Muscle of leg (tissue), 11 donors: ENCODE measurements around the gene EPC2. TPM values are rescaled to one million over a fixed set of nuclear protein-coding genes. Genes with fewer than 3 reads are reported as not detected.
"Not testable (repeated sequence)": the region's sequence is repeated elsewhere in the genome, so short reads cannot be mapped to it uniquely, and the experiment has no call there.

Experiments
- DNase-seq: peaks from one replicate; pipeline ENCODE4 v3.0.0; 2013
- H3K27ac ChIP-seq: one replicate; pipeline ENCODE4 v1.5.1; 2013; ENCODE audit warnings: mild to moderate bottlenecking, low read length, control low read depth
- H3K27me3 ChIP-seq: one replicate; pipeline ENCODE4 v1.6.1; 2013; ENCODE audit warnings: low read length; ENCODE audit not compliant: control insufficient read depth, insufficient read depth
- H3K36me3 ChIP-seq: one replicate; pipeline ENCODE4 v1.6.1; 2013; ENCODE audit warnings: low read length; ENCODE audit not compliant: control insufficient read depth, insufficient read depth
- H3K4me1 ChIP-seq: one replicate; pipeline ENCODE4 v1.6.1; 2013; ENCODE audit warnings: low read length; ENCODE audit not compliant: control insufficient read depth, insufficient read depth
- H3K4me3 ChIP-seq: one replicate; pipeline ENCODE4 v1.5.1; 2013; ENCODE audit warnings: low read length, control low read depth
- H3K9me3 ChIP-seq: replicated peaks from 2 replicates; pipeline ENCODE4 v1.6.1; 2013; ENCODE audit warnings: low read depth, low read length; ENCODE audit not compliant: control insufficient read depth
- WGBS: methylation state at CpG from one replicate; pipeline ENCODE4 v1.1.5; 2013; ENCODE audit warnings: missing lambda C conversion rate; ENCODE audit not compliant: insufficient coverage; 5-methylcytosine and 5-hydroxymethylcytosine counted together
- polyA plus RNA-seq, 8 donors: library from polyadenylated mRNA; unstranded; fragments of 120-200 nt; gene quantifications; one replicate each; pipeline versions ENCODE4 v1.2.1 to v1.2.3, GENCODE V29; 2013; ENCODE audit warnings: inconsistent platforms in 1 of 8, low replicate concordance in 1 of 8; ENCODE audit not compliant: insufficient read length in 8 of 8, insufficient read depth in 1 of 8
- total RNA-seq: library from RNA; stranded (reverse); fragments of 120-200 nt; gene quantifications from one replicate; pipeline ENCODE4 v1.2.4, GENCODE V29; 2013

Gene EPC2
- total and polyA plus RNA-seq, 9 donors: 18.9 to 30.0 (median 24.4) TPM

DNA sequence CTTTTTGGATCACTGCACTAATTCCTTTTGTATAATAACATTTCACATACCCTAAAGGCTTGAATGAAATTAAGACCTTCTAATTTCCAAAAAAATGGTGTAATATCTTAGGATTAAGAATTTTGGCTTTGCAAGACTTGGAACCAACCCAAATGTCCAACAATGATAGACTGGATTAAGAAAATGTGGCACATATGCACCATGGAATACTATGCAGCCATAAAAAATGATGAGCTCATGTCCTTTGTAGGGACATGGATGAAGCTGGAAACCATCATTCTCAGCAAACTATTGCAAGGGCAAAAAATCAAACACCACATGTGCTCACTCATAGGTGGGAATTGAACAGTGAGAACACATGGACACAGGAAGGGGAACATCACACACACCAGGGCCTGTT, 43.5 kb downstream of the EPC2 start:
- H3K27me3 ChIP-seq, H3K27ac ChIP-seq, H3K36me3 ChIP-seq, H3K4me3 ChIP-seq, H3K4me1 ChIP-seq, H3K9me3 ChIP-seq, DNase-seq: not testable (repeated sequence)

DNA sequence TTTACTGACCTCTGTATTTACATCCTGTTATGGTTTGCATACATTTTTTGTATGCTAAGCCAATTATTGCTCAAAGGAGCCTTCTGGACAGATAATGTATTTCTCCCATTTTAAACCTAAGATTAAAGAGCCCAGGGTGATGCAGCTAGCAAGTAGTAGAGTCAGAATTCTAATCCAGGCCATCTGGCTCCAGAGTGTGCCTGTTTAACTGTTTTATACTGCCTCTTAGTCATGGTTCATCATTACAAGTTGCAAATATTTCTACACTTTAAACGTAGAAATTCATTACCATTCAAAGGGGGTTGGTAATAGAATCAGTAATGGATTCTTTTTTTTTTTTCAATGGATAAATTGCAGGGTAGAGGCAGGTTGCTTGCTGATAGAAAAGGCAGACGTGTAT, 52.4 kb downstream of the EPC2 start:
- H3K4me3 ChIP-seq: no peak overlapping the region
- no peak overlapping the region for H3K27ac ChIP-seq
- H3K27me3 ChIP-seq: no peaks in the 10 kb centered on the region
- DNase-seq: no peak
- H3K36me3 ChIP-seq: peaks cover 5% of the 10 kb centered on the region
- peaks cover 10% of the 10 kb centered on the region for H3K9me3 ChIP-seq
- H3K4me1 ChIP-seq: no peaks in the 10 kb centered on the region
- WGBS: no CpG with 5 or more reads among the region's 2 CpGs

DNA sequence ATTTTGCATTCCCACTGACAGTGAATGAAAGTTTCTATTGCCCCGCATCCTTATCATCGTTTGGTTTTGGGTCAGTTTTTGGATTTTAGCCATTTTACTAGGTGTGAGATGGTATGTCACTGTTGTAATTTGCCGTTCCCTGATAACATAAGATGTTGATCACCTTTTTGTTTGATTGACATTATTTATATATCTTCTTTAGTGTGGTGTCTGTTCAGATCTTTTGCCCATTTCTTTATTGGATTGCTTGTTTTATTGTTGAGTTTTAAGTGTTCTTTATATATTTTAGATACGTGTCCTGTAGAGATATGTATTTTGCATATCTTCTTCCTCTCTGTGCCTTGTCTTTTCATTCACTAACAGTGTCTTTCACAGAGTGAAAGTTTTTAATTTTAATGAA, 55.3 kb downstream of the EPC2 start:
- no peaks in the 10 kb centered on the region for H3K4me1 ChIP-seq
- DNase-seq: no peak
- H3K36me3 ChIP-seq: no peaks in the 10 kb centered on the region
- no peaks in the 10 kb centered on the region for H3K27me3 ChIP-seq
- H3K4me3 ChIP-seq: no peak overlapping the region
- H3K9me3 ChIP-seq: peaks cover 22% of the 10 kb centered on the region
- H3K27ac ChIP-seq: no peak overlapping the region
- no CpG with 5 or more reads among the region's 4 CpGs for whole genome bisulfite sequencing

DNA sequence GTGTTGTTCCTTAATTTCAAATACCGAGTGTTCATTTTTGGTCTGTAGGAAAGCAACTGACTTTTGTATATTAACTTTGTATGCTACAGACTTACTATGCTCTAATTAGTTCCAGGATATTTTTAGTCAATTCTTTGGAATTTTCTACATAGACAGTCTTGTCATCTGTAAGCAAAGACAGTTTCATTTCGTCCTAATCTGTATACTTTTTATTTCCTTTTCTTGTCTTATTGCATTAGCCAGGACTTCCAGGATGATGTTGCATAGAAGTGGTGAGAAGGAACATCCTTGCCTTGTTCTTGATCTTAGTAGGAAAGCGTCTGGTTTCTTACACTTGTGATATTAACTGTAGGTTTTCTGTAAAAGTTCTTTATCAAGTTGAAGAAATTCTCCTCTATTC, 56.5 kb downstream of the EPC2 start:
- no CpG with 5 or more reads among the region's 3 CpGs for WGBS
- DNase-seq: no peak
- Histone ChIP-seq H3K4me3 (no peak overlapping the region), H3K36me3 (peaks cover 3% of the 10 kb centered on the region), H3K27ac (no peak overlapping the region), H3K27me3 (no peaks in the 10 kb centered on the region), H3K9me3 (peaks cover 23% of the 10 kb centered on the region), H3K4me1 (no peaks in the 10 kb centered on the region)

DNA sequence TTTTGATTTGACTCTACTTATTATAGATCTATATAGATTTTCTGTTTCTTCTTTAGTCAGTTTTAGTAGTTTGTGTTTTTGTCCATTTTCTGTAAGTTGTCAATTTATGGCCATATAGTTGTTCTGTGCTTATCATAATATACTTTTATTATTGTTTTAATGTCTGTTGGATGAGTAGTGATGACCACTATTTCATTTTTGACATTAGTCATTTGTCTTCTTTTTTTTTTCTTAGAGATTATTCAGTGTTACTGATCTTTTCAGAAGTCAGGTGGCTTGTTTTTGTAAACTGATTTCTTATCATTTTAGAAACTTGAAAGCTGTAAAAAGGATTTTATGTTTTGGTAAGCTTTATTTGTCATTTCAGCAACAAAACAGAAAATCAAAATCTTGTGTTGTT, 57.3 kb downstream of the EPC2 start:
- Histone ChIP-seq H3K4me3 (no peak overlapping the region), H3K4me1 (no peaks in the 10 kb centered on the region), H3K36me3 (peaks cover 3% of the 10 kb centered on the region), H3K27ac (no peak overlapping the region), H3K9me3 (peaks cover 23% of the 10 kb centered on the region), H3K27me3 (no peaks in the 10 kb centered on the region)
- no peak for DNase-seq

DNA sequence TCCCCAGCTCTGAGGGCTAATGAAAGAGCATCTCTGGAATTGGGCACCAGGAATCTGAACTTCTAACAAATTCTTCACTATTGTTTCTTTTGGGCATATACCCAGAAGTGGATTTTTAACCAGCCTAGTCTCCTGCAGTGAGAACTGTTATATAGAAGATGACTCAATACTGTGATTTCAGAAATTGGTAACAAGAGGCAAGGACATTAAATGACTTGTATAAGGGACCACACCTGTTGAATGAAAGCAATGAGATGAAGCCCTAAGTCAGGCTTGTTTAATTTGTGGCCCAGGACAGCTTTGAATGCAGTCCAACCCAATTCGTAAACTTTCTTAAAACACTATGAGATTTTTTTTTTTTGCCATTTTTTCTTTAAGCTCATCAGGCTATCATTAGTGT, 57.9 kb downstream of the EPC2 start:
- H3K9me3 ChIP-seq: peaks cover 23% of the 10 kb centered on the region
- no peaks in the 10 kb centered on the region for H3K4me1 ChIP-seq
- peaks cover 3% of the 10 kb centered on the region for H3K36me3 ChIP-seq
- H3K27ac ChIP-seq: no peak overlapping the region
- H3K4me3 ChIP-seq: no peak overlapping the region
- no CpG with 5 or more reads among the region's 1 CpG for WGBS
- no peak for DNase-seq
- no peaks in the 10 kb centered on the region for H3K27me3 ChIP-seq

DNA sequence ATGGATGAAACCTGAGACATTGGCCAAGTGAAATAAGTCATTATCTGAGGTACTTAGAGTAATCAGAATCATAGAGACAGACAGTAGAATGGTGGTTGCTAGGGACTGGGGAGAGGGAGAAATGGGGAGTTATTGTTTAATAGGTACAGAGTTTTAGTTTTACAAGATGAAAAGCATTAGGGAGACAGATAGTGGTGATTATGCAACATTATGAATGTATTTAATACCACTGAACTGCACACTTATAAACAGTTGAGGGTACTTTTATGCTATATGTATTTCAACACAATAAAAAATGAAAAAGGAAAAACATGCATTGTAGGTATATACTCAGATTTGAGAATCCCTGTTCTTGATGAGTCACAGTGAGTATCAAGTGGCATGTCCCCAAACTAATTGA, 59.7 kb downstream of the EPC2 start:
- Histone ChIP-seq H3K36me3 (peaks cover 3% of the 10 kb centered on the region), H3K27me3 (no peaks in the 10 kb centered on the region), H3K4me1 (no peaks in the 10 kb centered on the region), H3K4me3 (no peak overlapping the region), H3K27ac (no peak overlapping the region), H3K9me3 (peaks cover 23% of the 10 kb centered on the region)
- DNase-seq: no peak

DNA sequence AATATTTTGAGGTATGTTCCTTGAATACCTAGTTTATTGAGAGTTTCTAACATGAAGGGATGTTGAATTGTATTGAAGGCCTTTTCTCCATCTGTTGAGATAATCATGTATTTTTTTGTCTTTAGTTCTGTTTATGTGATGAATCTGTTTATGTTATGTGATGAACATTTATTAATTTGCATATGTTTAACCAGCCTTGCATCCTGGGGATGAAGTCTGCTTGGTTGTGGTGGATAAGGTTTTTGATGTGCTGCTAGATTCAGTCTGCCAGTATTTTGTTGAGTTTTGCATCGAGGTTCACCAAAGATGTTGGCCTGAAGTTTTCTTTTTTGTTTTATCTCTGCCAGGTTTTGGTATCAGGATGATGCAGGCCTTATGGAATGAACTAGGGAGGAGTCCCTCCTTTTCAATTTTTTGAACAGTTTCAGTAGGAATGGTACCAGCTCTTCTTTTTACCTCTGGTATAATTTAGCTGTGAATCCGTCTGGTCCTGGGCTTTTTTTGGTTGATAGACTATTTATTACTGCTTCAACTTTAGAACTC, 71.9 kb downstream of the EPC2 start:
- H3K36me3 ChIP-seq: peaks cover 2% of the 10 kb centered on the region
- H3K4me3 ChIP-seq: no peak overlapping the region
- 100% methylated on average over 1 of the region's 2 CpGs for WGBS
- no peaks in the 10 kb centered on the region for H3K27me3 ChIP-seq
- H3K9me3 ChIP-seq: peaks cover 8% of the 10 kb centered on the region
- DNase-seq: no peak
- peaks cover 13% of the 10 kb centered on the region for H3K4me1 ChIP-seq
- H3K27ac ChIP-seq: no peak overlapping the region

DNA sequence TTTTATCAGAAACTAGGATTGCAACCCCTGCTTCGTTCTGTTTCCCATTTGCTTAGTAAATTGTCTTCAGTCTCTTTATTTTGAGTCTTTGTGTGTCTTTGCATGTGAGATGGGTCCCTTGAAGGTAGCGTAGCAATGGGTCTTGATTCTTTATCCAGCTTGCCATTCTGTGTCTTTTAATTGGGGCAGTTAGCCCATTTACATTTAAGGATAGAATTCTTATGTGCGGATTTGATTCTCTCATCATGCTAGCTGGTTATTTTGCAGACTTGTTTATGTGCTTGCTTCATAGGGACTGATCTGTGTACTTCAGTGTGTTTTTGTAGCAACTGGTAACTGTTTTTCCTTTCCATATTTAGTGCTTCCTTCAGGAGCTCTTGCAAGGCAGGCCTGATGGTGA, 73.5 kb downstream of the EPC2 start:
- H3K36me3 ChIP-seq: peaks cover 2% of the 10 kb centered on the region
- no CpG with 5 or more reads among the region's 3 CpGs for WGBS
- peaks cover 16% of the 10 kb centered on the region for H3K4me1 ChIP-seq
- H3K27ac ChIP-seq: no peak overlapping the region
- H3K9me3 ChIP-seq: peaks cover 8% of the 10 kb centered on the region
- H3K27me3 ChIP-seq: no peaks in the 10 kb centered on the region
- DNase-seq: no peak
- no peak overlapping the region for H3K4me3 ChIP-seq

DNA sequence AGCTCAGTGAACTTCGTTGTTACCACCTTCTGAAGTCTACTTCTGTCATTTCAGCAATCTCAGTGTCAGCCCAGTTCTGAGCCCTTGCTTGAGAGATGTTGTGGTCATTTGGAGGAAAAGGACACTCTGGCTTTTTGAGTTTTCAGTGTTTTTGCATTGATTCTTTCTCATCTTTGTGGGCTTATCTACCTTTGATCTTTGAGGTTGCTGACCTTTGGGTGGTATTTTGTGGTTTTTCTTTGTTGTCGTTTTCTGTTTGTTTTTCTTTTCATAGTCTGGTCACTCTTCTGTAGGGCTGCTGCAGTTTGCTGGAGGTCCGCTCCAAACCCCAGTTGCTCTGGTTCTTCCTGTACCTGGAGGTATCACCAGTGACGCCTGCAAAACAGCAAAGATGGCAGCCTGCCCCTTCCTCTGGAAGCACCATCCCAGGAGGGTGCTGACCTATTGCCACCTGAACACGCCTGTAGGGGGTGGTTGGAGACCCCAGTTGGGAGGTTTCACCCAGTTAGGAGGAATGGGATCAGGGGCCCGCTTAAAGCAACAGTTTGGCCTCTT, 74.7 kb downstream of the EPC2 start:
- Histone ChIP-seq H3K27ac (no peak overlapping the region), H3K4me1 (peaks cover 16% of the 10 kb centered on the region), H3K36me3 (peaks cover 2% of the 10 kb centered on the region), H3K27me3 (no peaks in the 10 kb centered on the region), H3K4me3 (no peak overlapping the region), H3K9me3 (peaks cover 7% of the 10 kb centered on the region)
- 94% methylated on average over 2 of the region's 6 CpGs for WGBS
- DNase-seq: no peak

DNA sequence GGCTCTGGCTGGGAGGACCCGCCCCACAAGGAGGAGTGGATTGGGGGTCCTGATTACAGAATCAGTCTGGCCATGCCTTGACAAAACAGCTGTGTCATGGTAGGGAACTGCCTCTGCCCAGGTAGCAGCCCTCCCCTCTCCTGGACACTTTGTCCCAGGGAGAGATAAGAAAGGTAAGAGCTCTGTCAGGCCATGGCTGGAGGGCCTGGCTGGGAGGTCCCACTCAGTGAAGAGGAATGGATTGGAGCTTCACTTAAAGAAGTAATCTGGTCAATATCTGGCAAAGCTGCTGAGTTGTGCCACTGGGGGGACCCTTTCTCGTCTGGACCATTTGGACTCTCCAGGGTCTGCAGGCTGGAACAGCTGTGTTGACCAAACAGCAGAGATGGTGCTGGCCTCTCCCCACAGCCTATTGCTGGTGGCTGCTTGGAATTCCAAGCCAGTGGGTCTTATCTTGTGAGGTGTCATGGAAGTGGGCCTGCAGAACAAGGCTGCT, 75.4 kb downstream of the EPC2 start:
- Histone ChIP-seq H3K27ac (peak overlapping the region; percentile 54), H3K36me3 (peaks cover 2% of the 10 kb centered on the region), H3K27me3 (no peaks in the 10 kb centered on the region), H3K9me3 (peaks cover 7% of the 10 kb centered on the region), H3K4me3 (no peak overlapping the region), H3K4me1 (peaks cover 16% of the 10 kb centered on the region)
- no CpG with 5 or more reads among the region's 2 CpGs for WGBS
- DNase-seq: peak; percentile 12
